SK-N-SH (cell line): ENCODE results near the gene CCDC183.

Experiments used
- CTCF ChIP-seq: fragments of 200-600 bp; sonication (generic); IDR thresholded peaks from 2 replicates; pipeline ENCODE4 v1.6.1; 2017; ENCODE audit warnings: antibody characterized with exemption, mild to moderate bottlenecking, moderate library complexity
- ELF1 ChIP-seq: IDR thresholded peaks from 2 replicates; pipeline ENCODE4 v1.4.0; 2012
- EP300 ChIP-seq, 2 experiments: IDR thresholded peaks; 2 replicates each; pipeline versions ENCODE4 v1.4.0 to v1.6.1; 2012; ENCODE audit warnings: borderline replicate concordance in 1 of 2, low read depth in 1 of 2, low read length in 1 of 2
- JUND ChIP-seq: IDR thresholded peaks from 2 replicates; pipeline ENCODE4 v1.4.0; 2012
- TEAD4 ChIP-seq: IDR thresholded peaks from 2 replicates; pipeline ENCODE4 v1.4.0; 2012; ENCODE audit warnings: mild to moderate bottlenecking, borderline replicate concordance; ENCODE audit not compliant: insufficient read depth

GRCh38 chr9:136784249-136784996 lies 11.7 kb upstream of the CCDC183 start:
- TF ChIP-seq TEAD4, result no peak
- TF ChIP-seq CTCF, result peak; percentile 63
- no peak for TF ChIP-seq JUND
- TF ChIP-seq EP300 (IDR thresholded peaks at IDR 0.05; ENCODE audit: borderline replicate concordance in 1 of 2, low read depth in 1 of 2, low read length in 1 of 2), result no peak
- TF ChIP-seq ELF1, result no peak
